Right atrium auricular region (tissue), 2 donors: ENCODE data around the gene MED27. TPM values are rescaled to one million over a fixed set of nuclear protein-coding genes. Genes with fewer than 3 reads are reported as not detected.

ENCODE experiments used
- DNase-seq: peaks from one replicate; pipeline ENCODE4 v3.0.0-alpha.2; 2019; ENCODE audit warnings: low spot score
- H3K27ac ChIP-seq, 2 donors: fragments of 200-600 bp; sonication (generic); 1 replicate in 1 of 2; 2 replicates in 1 of 2; pipeline ENCODE4 v1.5.1; 2016 to 2019
- H3K27me3 ChIP-seq, 2 donors: fragments of 200-600 bp; sonication (generic); one replicate each; pipeline versions ENCODE4 v1.5.1 to v1.6.0; 2017 to 2019
- H3K36me3 ChIP-seq: fragments of 200-600 bp; sonication (generic); one replicate; pipeline ENCODE4 v1.5.1; 2016
- H3K4me1 ChIP-seq, 2 donors: fragments of 200-600 bp; sonication (generic); one replicate each; pipeline versions ENCODE4 v1.5.1 to v1.6.0; 2017 to 2019
- H3K4me3 ChIP-seq, 2 donors: fragments of 200-600 bp; sonication (generic); 1 replicate in 1 of 2; 2 replicates in 1 of 2; pipeline ENCODE4 v1.5.1; 2017 to 2019; ENCODE audit warnings: mild to moderate bottlenecking in 1 of 2, moderate library complexity in 1 of 2
- H3K9me3 ChIP-seq, 2 donors: fragments of 200-600 bp; sonication (generic); one replicate each; pipeline ENCODE4 v1.5.1; 2019
- total RNA-seq, 2 donors: library from RNA; depleted of rRNA; stranded (reverse); fragments of >200 nt; gene quantifications; one replicate each; pipeline ENCODE4 v1.1.0, GENCODE V29; 2016
- TF ChIP-seq, protein P1 (sequence below), 2 donors: fragments of 200-600 bp; sonication (generic); IDR thresholded peaks; one replicate each; pipeline ENCODE4 v1.5.1; 2019; ENCODE audit warnings: antibody characterized with exemption in 2 of 2

Gene MED27
- total RNA-seq, 2 donors from 2014 or later, result 12.5 to 15.3 TPM

GRCh38 chr9:132074736-132075135, 4.9 kb downstream of the MED27 start:
- no peaks in the 10 kb centered on the region for H3K27me3 ChIP-seq
- H3K4me1 ChIP-seq, result peaks cover 0 to 38% of the 10 kb centered on the region in 2 donors
- H3K27ac ChIP-seq, result peak overlapping the region; percentile 17 to 40
- H3K9me3 ChIP-seq, result no peaks in the 10 kb centered on the region
- H3K4me3 ChIP-seq, result no peak overlapping the region
- DNase-seq, result no peak
- H3K36me3 ChIP-seq, result no peaks in the 10 kb centered on the region
- TF ChIP-seq, protein P1, sequence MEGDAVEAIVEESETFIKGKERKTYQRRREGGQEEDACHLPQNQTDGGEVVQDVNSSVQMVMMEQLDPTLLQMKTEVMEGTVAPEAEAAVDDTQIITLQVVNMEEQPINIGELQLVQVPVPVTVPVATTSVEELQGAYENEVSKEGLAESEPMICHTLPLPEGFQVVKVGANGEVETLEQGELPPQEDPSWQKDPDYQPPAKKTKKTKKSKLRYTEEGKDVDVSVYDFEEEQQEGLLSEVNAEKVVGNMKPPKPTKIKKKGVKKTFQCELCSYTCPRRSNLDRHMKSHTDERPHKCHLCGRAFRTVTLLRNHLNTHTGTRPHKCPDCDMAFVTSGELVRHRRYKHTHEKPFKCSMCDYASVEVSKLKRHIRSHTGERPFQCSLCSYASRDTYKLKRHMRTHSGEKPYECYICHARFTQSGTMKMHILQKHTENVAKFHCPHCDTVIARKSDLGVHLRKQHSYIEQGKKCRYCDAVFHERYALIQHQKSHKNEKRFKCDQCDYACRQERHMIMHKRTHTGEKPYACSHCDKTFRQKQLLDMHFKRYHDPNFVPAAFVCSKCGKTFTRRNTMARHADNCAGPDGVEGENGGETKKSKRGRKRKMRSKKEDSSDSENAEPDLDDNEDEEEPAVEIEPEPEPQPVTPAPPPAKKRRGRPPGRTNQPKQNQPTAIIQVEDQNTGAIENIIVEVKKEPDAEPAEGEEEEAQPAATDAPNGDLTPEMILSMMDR (IDR thresholded peaks at IDR 0.05), result no peak

GRCh38 chr9:132071847-132072507, 7.7 kb downstream of the MED27 start:
- no peak overlapping the region for H3K27ac ChIP-seq
- no peak for DNase-seq
- peaks cover 0 to 28% of the 10 kb centered on the region in 2 donors for H3K4me1 ChIP-seq
- H3K4me3 ChIP-seq, result no peak overlapping the region
- no peaks in the 10 kb centered on the region for H3K27me3 ChIP-seq
- no peaks in the 10 kb centered on the region for H3K9me3 ChIP-seq
- TF ChIP-seq, protein P1 (IDR thresholded peaks at IDR 0.05), result no peak
- H3K36me3 ChIP-seq, result peaks cover 13% of the 10 kb centered on the region

GRCh38 chr9:132069046-132069898, 10.4 kb downstream of the MED27 start:
- H3K36me3 ChIP-seq, result peaks cover 13% of the 10 kb centered on the region
- H3K27ac ChIP-seq, result no peak overlapping the region

GRCh38 chr9:132068605-132069004, 11.1 kb downstream of the MED27 start:
- TF ChIP-seq, protein P1 (IDR thresholded peaks at IDR 0.05), result no peak
- no peaks in the 10 kb centered on the region for H3K27me3 ChIP-seq
- H3K36me3 ChIP-seq, result peaks cover 13% of the 10 kb centered on the region
- H3K4me1 ChIP-seq, result peaks cover 0 to 48% of the 10 kb centered on the region in 2 donors
- no peak for DNase-seq
- no peaks in the 10 kb centered on the region for H3K9me3 ChIP-seq
- no peak overlapping the region for H3K4me3 ChIP-seq
- no peak overlapping the region for H3K27ac ChIP-seq

More at GRCh38 chr9:132069046-132069898, 10.4 kb downstream of the MED27 start:
- Histone ChIP-seq H3K4me3 (no peak overlapping the region), H3K4me1 (peaks cover 0 to 42% of the 10 kb centered on the region in 2 donors), H3K27me3 (no peaks in the 10 kb centered on the region), H3K9me3 (no peaks in the 10 kb centered on the region)
- TF ChIP-seq, protein P1 (IDR thresholded peaks at IDR 0.05), result no peak
- no peak for DNase-seq

DNA sequence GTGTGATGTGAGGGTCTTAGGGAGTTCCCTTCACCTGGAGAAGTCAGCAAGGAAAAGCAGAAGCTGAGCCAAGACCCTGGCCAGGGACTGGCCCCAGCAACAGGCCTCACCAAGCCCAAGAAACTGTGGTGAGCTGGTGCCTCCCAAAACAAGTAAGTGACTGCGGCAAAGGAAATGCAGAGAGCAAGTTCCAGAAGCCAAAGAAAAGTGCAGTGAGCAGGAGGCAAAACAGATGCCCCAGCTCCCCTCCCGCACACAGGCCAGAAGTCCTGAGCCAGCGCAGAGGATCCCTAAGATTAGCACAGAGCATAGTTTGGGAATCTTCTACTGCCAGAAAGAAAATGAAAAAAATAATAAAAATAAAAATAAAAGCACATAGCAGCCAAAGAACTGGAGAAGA, 13.2 kb downstream of the MED27 start:
- H3K27ac ChIP-seq, result no peak overlapping the region
- no peak overlapping the region for H3K4me3 ChIP-seq
- H3K9me3 ChIP-seq, result no peaks in the 10 kb centered on the region
- peaks cover 13% of the 10 kb centered on the region for H3K36me3 ChIP-seq
- H3K4me1 ChIP-seq, result peaks cover 0 to 55% of the 10 kb centered on the region in 2 donors
- DNase-seq, result no peak
- H3K27me3 ChIP-seq, result no peaks in the 10 kb centered on the region
- TF ChIP-seq, protein P1 (IDR thresholded peaks at IDR 0.05), result no peak
